B cell (primary cell): ENCODE results near the gene TRABD2B. TPM values are rescaled to one million over a fixed set of nuclear protein-coding genes. Genes with fewer than 3 reads are reported as not detected.

Experiments used
- ATAC-seq: fragments of 200-7000 bp; cut with Tn5 transposase; one replicate; pipeline ENCODE4 v1.10.0; 2021; ENCODE audit warnings: low read depth, mild to moderate bottlenecking, moderate number of reproducible peaks, moderate library complexity
- CTCF ChIA-PET: fragments of 350-600 bp; sonication (Branson Sonifier 250); formaldehyde crosslinking; loops from one replicate; lab custom pipeline; 2021; ENCODE audit warnings: antibody characterized with exemption, inconsistent platforms; lab: Charles Lee
- POLR2A ChIA-PET: fragments of 350-600 bp; sonication (Branson Sonifier 250); formaldehyde crosslinking; loops from one replicate; lab custom pipeline; 2021; ENCODE audit warnings: antibody characterized with exemption; lab: Charles Lee
- DNase-seq: peaks from one replicate; pipeline ENCODE4 v3.0.0; 2013
- H2AFZ ChIP-seq: 2 replicates; pipeline ENCODE4 v1.6.1; 2012; ENCODE audit warnings: mild to moderate bottlenecking, low read depth, low read length; ENCODE audit not compliant: insufficient read depth, poor library complexity, severe bottlenecking
- H3K27ac ChIP-seq, 2 donors: 1 replicate in 1 of 2; 2 replicates in 1 of 2; pipeline ENCODE4 v1.5.1; 2012 to 2013; ENCODE audit warnings: low read length in 2 of 2, mild to moderate bottlenecking in 2 of 2, moderate library complexity in 1 of 2
- H3K27me3 ChIP-seq, 4 experiments: fragments of 200-600 bp in 1 of 4; sonication (generic) in 1 of 4; replicated peaks in 1 of 4; 1 replicate in 2 of 4; 2 replicates in 2 of 4; pipeline versions ENCODE4 v1.6.1 to v1.7.0; 2013 to 2016; ENCODE audit warnings: low read length in 3 of 4, mild to moderate bottlenecking in 2 of 4, mixed read lengths in 1 of 4, moderate library complexity in 1 of 4; ENCODE audit not compliant: insufficient read depth in 4 of 4, control insufficient read depth in 3 of 4; ENCODE audit errors: control extremely low read depth in 1 of 4
- H3K36me3 ChIP-seq, 2 experiments: replicated peaks in 1 of 2; 1 replicate in 1 of 2; 2 replicates in 1 of 2; pipeline versions ENCODE4 v1.6.1 to v1.7.1; 2013; ENCODE audit warnings: low read length in 1 of 2; ENCODE audit not compliant: insufficient read depth in 2 of 2, control insufficient read depth in 1 of 2; ENCODE audit errors: control extremely low read depth in 1 of 2, extremely low read depth in 1 of 2
- H3K4me1 ChIP-seq, 2 donors: fragments of 200-600 bp in 1 of 2; sonication (generic) in 1 of 2; 1 replicate in 1 of 2; 2 replicates in 1 of 2; pipeline versions ENCODE4 v1.5.1 to v1.6.1; 2013 to 2017; ENCODE audit warnings: low read length in 2 of 2; ENCODE audit not compliant: control insufficient read depth in 2 of 2, insufficient read depth in 2 of 2
- H3K4me2 ChIP-seq: replicated peaks from 2 replicates; pipeline ENCODE3; 2012; ENCODE audit warnings: mild to moderate bottlenecking, low read depth, low read length; ENCODE audit not compliant: poor library complexity, severe bottlenecking
- H3K4me3 ChIP-seq, 5 experiments: fragments of 200-600 bp in 1 of 5; sonication (generic) in 1 of 5; 1 replicate in 3 of 5; 2 replicates in 2 of 5; pipeline versions ENCODE4 v1.5.1 to v1.7.0; 2011 to 2016; ENCODE audit warnings: low read length in 4 of 5, mild to moderate bottlenecking in 4 of 5, low read depth in 2 of 5, control low read depth in 1 of 5, moderate library complexity in 1 of 5; ENCODE audit not compliant: insufficient read depth in 1 of 5; ENCODE audit errors: control extremely low read depth in 1 of 5, extremely low read depth in 1 of 5
- H3K79me2 ChIP-seq: fragments of 200-600 bp; sonication (generic); one replicate; pipeline ENCODE4 v1.6.0; 2016; ENCODE audit warnings: low read length; ENCODE audit not compliant: control insufficient read depth, insufficient read depth
- H3K9ac ChIP-seq: fragments of 200-600 bp; sonication (generic); 2 replicates; pipeline ENCODE4 v1.6.1; 2017; ENCODE audit warnings: mild to moderate bottlenecking, low read length, moderate library complexity
- H3K9me3 ChIP-seq, 3 donors: one replicate each; pipeline versions ENCODE4 v1.6.1 to v1.7.1; 2013; ENCODE audit warnings: low read length in 2 of 3; ENCODE audit not compliant: control insufficient read depth in 2 of 3, insufficient read depth in 1 of 3; ENCODE audit errors: control extremely low read depth in 1 of 3
- H4K20me1 ChIP-seq: 2 replicates; pipeline ENCODE4 v1.6.0; 2012; ENCODE audit warnings: mild to moderate bottlenecking, low read length; ENCODE audit not compliant: insufficient read depth, control insufficient read depth, poor library complexity, severe bottlenecking
- H3K27ac Mint-ChIP-seq: one replicate; pipeline ENCODE4 v1.8.0; 2021; ENCODE audit warnings: mixed read lengths
- H3K27me3 Mint-ChIP-seq: one replicate; pipeline ENCODE4 v1.8.0; 2021; ENCODE audit warnings: mixed read lengths
- H3K4me1 Mint-ChIP-seq: one replicate; pipeline ENCODE4 v1.8.0; 2021; ENCODE audit warnings: mixed read lengths
- H3K4me3 Mint-ChIP-seq: one replicate; pipeline ENCODE4 v1.8.0; 2021; ENCODE audit warnings: mixed read lengths
- H3K9me3 Mint-ChIP-seq: one replicate; pipeline ENCODE4 v1.8.0; 2022; ENCODE audit warnings: mixed read lengths; ENCODE audit not compliant: insufficient read depth
- EZH2 ChIP-seq: IDR thresholded peaks from 2 replicates; pipeline ENCODE4 v1.6.1; 2012; ENCODE audit warnings: borderline replicate concordance, low read depth, mild to moderate bottlenecking, moderate library complexity, low read length; ENCODE audit not compliant: insufficient read depth, poor library complexity, severe bottlenecking
- WGBS: methylation state at CpG from one replicate; pipeline ENCODE4 v1.1.5; 2013; ENCODE audit warnings: missing lambda C conversion rate; ENCODE audit not compliant: insufficient coverage; 5-methylcytosine and 5-hydroxymethylcytosine counted together
- intact Hi-C: fragments of 100-400 bp; cut with micrococcal nuclease; formaldehyde crosslinking; loops from one replicate; pipeline ENCODE4 v1.10.0; 2022
- polyA plus RNA-seq: library from polyadenylated mRNA; depleted of rRNA; stranded (reverse); fragments of >200 nt; gene quantifications from 2 replicates; pipeline ENCODE4 v1.2.3, GENCODE V29; 2012
- total RNA-seq, 2 donors: library from RNA; stranded (reverse); fragments of 120-200 nt in 1 of 2; gene quantifications; 1 replicate in 1 of 2; 2 replicates in 1 of 2; pipeline versions ENCODE4 v1.2.3 to v1.2.4, GENCODE V29; 2013 to 2022
- TF ChIP-seq, protein P1 (sequence below): fragments of 200-600 bp; IDR thresholded peaks from one replicate; pipeline ENCODE4 v1.8.0; 2022; ENCODE audit warnings: antibody characterized with exemption, mild to moderate bottlenecking

Gene TRABD2B
- total and polyA plus RNA-seq, 2 donors (not counting 1 experiment from before 2014, with no cell fraction given): not detected

GRCh38 chr1:47764461-47765046, 232.6 kb downstream of the TRABD2B start:
- Histone ChIP-seq H3K9me3 (no peaks in the 10 kb centered on the region), H4K20me1 (no peaks in the 10 kb centered on the region), H3K36me3 (no peaks in the 10 kb centered on the region), H3K27me3 (no peaks in the 10 kb centered on the region), H3K4me2 (no peak overlapping the region), H3K79me2 (no peaks in the 10 kb centered on the region), H3K9ac (no peak overlapping the region), H3K4me1 (no peaks in the 10 kb centered on the region), H3K27ac (no peak overlapping the region), H3K4me3 (no peak overlapping the region), H2AFZ (no peak overlapping the region)
- TF ChIP-seq, protein P1, sequence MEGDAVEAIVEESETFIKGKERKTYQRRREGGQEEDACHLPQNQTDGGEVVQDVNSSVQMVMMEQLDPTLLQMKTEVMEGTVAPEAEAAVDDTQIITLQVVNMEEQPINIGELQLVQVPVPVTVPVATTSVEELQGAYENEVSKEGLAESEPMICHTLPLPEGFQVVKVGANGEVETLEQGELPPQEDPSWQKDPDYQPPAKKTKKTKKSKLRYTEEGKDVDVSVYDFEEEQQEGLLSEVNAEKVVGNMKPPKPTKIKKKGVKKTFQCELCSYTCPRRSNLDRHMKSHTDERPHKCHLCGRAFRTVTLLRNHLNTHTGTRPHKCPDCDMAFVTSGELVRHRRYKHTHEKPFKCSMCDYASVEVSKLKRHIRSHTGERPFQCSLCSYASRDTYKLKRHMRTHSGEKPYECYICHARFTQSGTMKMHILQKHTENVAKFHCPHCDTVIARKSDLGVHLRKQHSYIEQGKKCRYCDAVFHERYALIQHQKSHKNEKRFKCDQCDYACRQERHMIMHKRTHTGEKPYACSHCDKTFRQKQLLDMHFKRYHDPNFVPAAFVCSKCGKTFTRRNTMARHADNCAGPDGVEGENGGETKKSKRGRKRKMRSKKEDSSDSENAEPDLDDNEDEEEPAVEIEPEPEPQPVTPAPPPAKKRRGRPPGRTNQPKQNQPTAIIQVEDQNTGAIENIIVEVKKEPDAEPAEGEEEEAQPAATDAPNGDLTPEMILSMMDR: no peak
- no peak for TF ChIP-seq EZH2
- ChIA-PET POLR2A (no interaction called here), CTCF (interaction anchor here (0.7 to 1.1 kb wide), 3 partner anchors 9 to 1360 kb away, joined by 3 read pairs; no protein-coding TSS in a partner anchor)
- Mint-ChIP-seq H3K9me3 (no peaks in the 10 kb centered on the region), H3K27ac (no peak overlapping the region), H3K4me3 (no peak overlapping the region), H3K4me1 (no peaks in the 10 kb centered on the region), H3K27me3 (peaks cover 13% of the 10 kb centered on the region)
- intact Hi-C loops: no loop called here
- ATAC-seq (no peak), DNase-seq (no peak)
- WGBS: 87% methylated on average over 9 of the region's 9 CpGs

DNA sequence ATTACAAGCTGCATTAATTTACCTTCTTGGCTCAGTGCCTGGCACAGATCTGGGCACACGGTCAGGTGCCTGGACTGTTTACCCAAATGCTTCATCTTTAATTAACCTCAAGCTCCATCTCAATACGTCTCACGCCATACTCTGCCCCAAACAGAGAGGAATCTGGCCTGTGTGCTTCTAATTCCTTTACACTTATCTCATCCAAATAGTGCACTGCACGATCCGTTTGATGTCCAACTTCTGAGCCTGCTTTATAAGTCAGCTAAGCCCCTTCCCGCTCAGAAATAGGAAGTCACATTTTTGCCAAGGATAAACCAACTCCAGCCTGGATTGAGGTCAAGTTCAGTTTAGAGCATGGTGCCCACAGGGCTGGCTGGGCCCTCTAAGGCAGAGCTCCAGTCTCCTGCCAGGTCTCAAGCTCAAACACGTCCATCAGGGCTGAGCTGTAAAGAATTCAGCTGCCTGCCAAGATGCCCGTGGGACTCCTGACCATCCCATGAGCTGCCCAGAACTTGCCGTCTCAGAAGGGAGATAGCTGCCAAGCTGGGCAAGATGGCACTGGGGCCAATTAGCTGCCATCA, 233.5 kb downstream of the TRABD2B start:
- intact Hi-C loops: no loop called here
- no peak for TF ChIP-seq EZH2
- TF ChIP-seq, protein P1: no peak
- ATAC-seq (no peak), DNase-seq (no peak)
- Histone ChIP-seq H3K27me3 (no peaks in the 10 kb centered on the region), H4K20me1 (no peaks in the 10 kb centered on the region), H3K36me3 (no peaks in the 10 kb centered on the region), H2AFZ (no peak overlapping the region), H3K9me3 (no peaks in the 10 kb centered on the region), H3K4me1 (no peaks in the 10 kb centered on the region), H3K4me2 (no peak overlapping the region), H3K27ac (no peak overlapping the region), H3K4me3 (no peak overlapping the region), H3K79me2 (no peaks in the 10 kb centered on the region), H3K9ac (no peak overlapping the region)
- no peak overlapping the region for H3K4me3 Mint-ChIP-seq
- ChIA-PET POLR2A (no interaction called here), CTCF (interaction anchor here (0.6 to 1.1 kb wide), 3 partner anchors 9 to 1359 kb away, joined by 3 read pairs; no protein-coding TSS in a partner anchor)
- H3K27ac Mint-ChIP-seq: no peak overlapping the region
- H3K4me1 Mint-ChIP-seq: no peaks in the 10 kb centered on the region
- no peaks in the 10 kb centered on the region for H3K9me3 Mint-ChIP-seq
- WGBS: 83% methylated on average over 9 of the region's 9 CpGs
- peaks cover 16% of the 10 kb centered on the region for H3K27me3 Mint-ChIP-seq
